Dedifferentiated amniotic fluid mesenchymal stem cell (primary cell): Measurements from ENCODE around the gene SRSF1.

Experiments
- DNase-seq: peaks from one replicate; pipeline ENCODE4 v3.0.0-alpha.2; 2016; ENCODE audit errors: extremely low spot score

The SRSF1 gene

DNA sequence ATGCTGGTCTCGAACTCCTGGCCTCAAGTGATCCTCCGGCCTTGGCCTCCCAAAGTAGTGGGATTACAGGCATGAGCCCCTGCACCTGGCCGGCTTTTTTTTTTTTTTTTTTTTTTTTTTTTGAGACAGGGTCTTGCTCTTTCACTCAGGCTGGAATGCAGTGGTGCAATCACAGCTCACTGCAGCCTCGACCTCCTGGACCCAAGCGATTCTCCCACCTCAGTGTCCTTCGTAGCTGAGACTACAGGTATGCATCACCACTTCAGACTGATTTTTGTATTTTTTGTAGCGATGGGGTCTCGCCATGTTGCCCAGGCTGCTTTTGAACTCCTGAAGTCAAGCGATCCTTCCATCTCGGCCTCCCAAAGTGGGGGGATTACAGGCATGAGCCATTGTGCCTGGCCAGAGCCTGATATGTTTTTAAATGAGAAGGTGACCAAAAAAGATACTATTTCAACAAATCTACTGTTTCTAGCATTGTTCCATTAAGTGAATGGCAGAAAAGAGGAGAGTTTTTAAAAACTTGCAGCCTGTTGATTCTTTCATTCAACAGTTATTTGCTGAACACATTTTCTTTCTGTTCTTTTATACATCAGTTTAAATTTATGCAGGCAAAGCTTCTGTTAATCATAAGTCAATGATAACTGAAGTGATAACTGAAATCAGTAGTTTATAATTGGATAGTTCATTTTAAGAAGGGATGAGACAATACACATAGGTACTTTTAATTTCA, 3.2 kb upstream of the SRSF1 start:
- no peak for DNase-seq

DNA sequence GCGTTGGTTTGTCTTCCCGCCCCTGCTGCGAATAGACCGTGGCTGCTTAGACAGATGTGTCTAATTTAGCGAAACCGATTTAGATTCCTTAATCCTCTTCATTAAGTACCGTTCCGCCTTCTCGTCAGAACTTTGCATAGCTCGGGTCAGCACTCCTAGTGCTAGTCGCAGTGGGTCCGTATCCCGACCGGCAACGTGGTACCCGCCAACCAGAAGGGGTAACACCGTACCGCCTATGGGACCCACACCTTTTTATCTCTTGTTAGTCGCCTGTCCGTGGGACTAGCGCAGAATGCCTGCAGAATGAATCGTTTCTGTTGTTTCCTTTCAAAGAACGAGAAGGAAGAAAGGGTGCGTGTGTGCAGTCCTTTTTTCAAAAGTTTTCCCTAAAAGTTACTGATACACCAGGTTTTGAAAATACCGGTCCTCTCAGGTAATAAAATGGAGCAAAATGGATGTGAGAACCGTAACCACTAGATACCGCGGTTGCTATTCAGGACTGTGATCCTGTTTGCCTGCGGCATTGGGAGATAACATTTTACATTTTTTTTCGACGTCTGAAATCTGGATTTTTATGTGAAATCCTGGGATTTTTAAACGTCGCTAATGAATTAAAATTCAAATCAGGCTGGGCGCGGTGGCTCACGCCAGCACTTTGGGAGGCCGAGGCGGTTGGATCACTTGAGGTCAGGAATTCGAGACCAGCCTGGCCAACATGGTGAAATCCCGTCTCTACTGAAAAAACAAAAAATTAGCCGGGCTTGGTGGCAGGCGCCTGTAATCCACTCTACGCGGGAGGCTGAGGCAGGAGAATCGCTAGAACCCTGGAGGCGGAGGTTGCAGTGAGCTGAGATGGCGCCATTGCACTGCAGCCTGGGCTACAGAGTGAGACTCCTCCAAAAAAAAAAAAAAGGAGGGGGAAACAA, 998 bp upstream of the SRSF1 start:
- DNase-seq, result no peak

DNA sequence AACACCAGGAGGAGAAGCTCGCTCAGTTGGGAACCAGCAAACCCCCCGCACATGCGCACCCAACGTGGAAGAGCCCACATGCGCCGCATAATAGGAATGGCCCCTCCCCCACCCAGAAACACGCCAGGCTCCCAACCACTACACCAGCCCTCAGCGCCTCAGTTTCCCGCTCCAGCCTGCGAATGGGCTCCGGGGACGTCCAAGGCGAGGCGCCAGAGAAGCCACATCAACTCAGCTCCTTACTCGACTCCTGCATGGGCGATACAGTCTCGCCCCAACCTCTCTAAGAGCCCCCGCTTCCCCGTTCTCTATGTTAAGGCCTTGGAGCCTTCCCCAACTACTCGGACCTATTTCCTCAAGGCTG, 504 bp downstream of the SRSF1 start:
- peak; percentile 59 for DNase-seq

DNA sequence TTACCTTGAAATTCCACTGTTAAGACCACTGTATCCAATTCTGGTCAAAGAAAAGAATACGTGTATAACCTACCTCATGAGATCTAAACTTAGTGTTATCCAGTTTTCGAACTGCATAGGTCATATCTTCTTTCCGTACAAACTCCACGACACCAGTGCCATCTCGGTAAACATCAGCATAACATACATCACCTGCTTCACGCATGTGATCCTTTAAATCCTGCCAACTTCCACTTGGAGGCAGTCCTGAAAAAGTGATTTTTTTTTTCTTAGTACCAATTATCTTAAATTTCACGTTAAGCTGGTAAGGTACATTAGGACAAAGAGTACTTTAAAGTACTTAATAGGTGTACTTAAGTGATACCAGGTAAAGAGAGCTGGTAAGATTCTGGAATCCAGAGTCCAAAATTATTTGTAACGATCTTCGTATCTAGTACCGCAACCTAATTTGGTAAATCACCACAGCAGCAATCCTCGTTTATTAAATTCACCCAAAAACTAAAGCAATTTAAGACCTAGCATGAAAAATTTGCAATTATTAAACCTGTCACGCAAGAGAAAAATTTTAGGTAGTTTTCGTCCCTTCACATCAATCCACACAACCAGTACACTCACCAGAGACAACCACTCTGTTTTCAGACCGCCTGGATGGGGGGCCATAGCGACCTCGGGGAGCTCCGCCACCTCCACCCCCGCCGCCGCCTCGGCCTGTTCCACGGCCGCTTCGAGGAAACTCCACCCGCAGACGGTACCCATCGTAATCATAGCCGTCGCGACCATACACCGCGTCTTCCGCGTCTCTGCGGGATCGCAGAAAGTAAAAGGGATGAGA, 1.1 kb downstream of the SRSF1 start:
- DNase-seq, result no peak

DNA sequence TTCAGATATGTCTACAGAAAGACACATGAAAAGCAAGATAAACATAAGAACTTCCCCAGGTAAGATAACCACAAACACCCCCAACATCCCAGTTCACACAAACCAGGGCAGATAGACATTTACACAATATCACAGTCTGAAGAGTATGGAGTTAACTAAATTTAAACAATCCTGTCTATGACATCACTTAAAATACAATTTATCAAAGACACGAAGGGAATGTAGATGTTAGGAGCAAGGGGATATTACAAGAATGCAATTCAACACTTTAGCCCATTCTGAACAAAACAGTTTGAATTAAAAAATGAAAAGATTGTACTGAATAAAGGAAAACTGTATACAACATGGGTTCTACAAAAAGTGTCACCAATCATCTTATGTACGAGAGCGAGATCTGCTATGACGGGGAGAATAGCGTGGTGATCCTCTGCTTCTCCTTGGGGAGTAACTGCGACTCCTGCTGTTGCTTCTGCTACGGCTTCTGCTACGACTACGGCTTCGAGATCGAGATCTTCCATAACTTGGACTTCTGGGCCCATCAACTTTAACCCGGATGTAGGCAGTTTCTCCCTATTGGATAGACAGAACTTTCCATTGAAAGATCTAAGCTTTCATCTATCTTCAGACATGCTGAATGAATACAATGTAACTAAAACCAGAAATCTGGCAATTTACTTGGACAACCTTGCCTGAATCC, 1.9 kb downstream of the SRSF1 start:
- DNase-seq, result no peak

DNA sequence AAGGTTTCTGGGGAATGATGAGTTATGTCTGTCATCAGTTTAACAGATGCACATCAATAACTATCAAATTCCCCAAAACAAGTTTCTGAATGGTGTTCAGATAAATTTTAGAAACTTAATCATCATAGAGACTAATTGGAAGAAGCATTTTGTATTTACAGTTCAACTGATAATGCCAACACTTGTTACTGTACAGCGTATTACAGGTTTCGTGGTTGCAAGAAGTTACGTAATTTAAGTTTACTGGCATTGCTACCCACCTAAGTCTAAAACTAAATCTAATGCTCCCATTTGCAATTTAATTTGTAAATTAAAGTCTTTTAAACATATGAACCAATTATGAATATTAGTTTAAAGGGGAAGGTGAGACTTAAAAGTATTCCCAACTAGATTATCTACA, 3.0 kb downstream of the SRSF1 start:
- no peak for DNase-seq

DNA sequence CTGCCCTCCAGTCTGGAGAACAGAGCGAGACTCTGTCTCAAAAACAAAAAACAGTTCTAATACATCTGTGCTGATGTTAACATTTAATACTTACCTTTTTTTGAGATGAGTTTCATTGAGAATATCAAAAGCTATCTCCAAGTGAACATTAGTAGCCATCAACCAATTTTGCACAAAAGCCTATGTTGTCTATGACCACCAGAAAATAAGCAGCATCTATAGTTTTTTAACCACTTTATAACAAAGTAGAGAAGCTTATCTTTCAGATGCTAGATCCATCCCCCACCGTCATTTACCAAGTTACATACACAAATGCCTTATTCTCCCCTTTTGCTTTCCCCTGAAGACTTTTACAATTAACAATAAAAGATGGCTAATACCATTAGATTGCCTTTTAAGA, 4.1 kb downstream of the SRSF1 start:
- no peak for DNase-seq

DNA sequence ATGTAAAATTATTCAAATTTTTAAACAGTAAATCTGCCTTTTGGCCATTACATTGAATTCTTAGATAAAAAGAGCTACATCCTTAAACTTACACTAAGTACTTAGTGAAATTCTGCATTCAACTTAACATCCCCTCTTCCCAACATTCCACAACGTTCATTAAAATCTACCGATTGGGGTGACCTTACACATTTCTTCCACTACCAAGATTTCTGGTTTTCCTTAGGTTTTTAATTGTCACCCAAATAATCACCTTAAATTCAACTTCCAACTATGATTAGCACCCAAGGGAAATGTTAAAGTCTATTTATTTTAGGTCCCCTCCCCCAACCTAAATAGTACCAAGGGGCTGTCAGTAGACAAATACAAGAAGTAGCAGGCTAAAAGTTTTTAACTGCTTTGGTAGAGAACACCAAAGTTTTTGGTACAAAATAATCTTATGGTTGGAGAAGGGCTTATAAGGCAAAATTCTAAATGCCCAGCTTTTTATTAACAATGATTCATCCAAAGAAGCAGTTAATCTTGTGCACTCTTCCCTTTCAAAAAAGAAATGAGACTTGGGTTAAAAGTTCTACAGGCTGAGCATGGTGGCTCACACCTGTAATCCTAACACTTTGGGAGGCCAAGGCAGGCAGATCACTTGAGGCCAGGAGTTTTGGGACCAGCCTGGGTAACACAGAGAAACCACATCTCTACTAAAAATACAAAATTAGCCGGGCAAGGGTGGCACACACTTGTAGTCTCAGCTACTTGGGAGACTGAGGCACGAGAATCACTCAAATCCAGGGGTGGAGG, 4.7 kb downstream of the SRSF1 start:
- DNase-seq, result no peak

DNA sequence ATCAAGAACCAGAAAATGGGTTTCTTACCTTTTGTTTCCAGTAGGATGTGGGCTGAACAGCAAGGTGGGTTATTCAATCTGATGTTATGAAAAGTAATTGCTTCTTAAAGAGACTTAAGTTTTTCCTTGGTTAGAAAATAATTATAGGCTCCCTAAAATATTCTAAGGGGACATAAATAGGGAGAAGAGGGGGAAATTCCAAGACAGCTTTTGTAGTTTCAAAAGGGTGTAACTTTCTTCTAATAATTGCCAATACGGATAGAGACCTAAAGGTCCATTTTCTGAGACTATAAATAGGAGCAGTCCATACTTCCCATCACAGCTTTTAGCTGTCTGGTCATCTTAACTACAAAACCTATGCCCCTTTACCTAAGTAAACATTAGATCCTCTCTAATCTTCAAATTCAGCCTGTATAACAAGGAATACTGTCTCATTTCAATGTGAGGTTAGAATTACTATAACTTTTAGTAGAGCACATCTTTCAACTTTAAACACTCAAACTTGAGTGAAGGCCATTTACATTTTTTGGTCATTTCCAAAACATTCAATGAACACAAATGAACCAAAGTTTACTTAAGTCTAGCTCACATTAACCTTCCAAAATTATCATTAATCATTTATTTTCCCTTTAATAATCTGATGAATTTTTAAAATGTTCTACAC, 5.5 kb downstream of the SRSF1 start:
- DNase-seq, result no peak

DNA sequence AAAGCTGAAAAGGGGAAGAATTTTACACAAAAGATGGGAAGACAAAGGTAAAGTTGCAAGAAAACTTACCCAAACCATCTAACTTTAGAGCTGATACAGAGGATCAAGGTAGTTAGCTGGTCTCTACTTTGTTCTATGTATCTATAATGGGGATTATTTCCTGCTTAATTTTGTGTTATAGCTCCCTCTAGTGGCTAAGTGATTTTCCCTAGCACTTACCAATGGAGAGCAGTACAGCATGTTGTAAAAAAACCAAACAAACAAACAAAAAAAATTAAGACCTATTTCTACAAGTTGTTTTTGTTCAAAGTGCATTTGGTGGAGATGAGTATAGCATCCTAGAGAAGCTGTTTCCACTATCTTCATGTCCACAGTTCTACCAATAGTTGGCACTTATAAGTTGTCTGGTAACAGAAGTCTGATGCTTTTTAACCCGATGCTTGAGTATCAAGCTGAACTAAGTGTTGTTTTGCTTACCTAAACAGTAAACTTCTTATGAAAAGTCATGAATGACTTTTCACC, 7.5 kb downstream of the SRSF1 start:
- DNase-seq, result peak; percentile 90

DNA sequence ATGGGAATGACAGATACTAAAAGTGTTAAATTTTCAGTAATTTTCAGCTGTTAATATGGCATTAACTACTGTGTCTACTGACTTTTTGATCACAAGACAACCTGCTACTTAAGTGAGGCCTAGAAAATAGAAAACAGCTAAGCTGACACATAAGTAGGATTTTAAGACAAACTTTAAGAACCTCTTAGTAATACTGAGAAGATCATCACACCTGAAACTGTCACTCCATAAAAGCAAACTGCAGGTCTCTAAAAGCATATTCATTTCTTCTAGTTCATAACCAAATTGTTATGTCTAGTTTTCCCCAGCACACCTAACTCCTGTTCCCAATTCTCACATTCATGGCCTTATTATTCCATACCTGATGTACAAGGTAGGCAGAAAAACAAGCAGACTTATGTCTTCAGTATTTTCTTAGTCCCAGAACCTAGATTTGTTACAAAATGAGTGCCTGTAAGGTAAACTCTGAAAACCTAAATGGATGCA, 8.0 kb downstream of the SRSF1 start:
- DNase-seq, result no peak

DNA sequence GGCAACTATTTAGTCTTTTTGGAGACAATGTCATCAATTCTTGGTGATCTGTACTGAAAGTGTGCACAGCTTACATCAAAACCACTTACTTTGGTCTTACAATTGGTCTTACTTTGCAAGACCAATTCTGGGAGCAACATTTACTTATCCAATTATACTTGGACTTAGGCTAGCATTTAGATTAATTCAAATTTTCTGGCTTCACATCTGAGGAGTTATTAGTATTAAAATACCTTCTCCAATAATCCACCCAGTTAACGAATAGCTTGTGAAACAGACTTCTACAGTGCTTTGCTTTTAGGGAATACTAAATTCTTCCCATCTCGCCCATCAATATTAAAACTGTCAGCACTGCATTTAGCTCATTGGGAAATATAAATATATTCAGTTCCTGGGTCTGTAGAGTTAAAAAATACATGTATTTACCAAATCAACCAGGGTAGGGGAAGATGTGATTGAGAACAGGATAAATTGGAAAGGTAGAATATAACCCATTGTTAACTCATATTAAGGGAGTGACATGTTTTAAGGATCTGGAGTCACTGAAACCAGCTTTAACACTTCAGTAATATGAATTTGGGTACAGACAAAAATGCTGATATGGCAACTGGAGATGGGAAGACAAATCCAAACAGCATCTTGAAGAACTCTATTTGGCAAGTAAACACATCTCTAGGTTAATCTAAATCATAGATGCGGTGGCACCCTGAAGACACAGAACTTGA, 9.8 kb downstream of the SRSF1 start:
- no peak for DNase-seq

DNA sequence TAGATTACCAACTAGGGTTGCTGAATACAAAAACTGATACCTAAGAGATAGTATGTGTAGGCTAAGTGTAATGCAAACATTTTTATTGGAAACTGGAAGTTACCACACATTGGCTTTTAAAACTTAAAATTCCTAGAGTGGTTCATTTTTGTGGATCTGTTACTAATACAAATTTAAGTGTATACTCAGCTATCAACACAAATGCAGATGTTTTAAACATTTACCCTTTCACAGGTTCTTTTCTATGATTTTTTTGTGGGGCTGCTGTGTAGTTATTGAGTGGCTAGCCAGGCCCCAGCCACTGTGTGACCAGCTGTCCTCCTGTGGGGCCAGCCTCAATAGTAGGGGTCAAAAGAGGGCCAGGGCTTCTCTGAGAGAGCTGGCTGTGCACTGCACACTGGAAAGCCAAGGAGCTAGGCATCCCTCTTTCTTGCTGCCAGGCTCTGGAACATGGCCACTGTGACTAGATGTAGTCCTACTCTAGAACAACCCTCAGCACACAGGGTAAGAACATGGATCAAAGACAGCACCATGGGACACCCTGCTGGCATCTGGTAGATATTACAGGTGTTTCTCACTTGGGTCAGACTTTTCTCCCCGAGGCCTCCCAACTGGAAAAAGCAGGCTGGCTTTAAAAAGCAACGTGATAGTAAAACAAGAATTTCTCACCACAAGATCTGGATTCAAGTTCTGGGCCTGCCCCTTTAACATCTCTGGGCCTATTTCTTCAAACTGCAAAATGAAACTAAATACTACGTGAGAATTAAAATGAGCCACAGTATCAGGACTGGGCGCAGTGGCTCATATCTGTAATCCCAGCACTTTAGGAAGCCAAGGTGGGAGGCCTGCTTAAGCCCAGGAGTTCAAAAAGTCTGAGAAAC, 11.7 kb downstream of the SRSF1 start:
- DNase-seq, result peak; percentile 82

DNA sequence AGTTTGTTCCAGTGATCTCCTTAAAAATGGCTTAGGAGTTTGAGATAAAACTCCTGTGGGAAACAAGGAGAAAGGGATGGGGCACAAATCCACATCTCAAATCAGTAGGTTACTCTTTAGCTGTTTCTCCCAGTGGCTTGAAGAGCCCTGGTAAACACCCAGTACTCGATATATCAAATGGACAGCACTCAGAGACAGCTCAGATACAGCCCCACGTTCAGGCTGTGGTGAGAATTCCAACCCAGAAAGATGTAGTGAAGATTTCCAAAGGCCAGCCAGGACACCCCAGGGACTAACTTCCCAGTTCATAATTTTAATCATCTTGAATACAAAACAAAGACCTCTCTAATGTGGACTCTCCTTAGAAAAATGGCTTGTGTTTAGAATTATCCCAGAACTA, 12.6 kb downstream of the SRSF1 start:
- DNase-seq, result no peak

DNA sequence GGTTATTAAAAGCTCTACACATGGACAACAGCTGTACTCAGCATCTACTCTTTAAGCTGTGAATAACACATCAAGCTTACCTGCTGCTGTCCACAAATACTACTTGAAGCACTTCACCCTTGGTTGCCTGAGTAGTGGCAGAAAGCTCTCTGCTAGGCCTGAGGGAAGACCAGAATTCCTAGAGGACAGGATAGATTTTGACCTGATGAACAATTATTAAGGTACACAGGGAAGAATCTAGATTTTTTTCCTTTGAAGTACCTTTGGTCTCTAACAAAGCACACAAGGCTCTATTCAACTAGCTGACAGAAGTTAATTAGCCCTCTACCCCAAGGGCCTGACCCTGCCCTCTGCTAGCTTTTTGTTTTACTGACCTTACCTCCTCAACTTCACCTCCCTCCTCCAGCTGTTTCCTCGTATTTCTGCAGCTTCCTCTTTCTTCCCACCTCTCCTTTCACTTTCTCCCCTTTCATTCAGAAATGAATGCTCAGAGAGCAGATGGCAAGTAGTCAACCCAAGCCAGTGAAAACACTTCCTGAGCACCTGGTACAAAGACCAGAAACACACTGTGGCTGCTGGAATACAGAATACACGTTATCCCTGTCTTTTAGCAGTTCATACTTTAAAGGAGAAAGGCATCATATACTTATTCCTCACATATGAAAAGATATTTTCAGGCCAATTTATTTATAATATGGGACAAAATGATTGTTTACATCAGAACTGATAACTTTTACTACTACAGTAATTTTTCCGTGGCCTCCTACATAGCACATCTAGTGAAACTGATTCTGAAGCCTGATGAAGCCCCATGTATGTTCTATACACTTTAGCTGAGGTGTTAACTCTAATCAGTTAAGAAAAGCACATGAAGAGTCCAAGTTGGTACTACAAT, 13.3 kb downstream of the SRSF1 start:
- no peak for DNase-seq

DNA sequence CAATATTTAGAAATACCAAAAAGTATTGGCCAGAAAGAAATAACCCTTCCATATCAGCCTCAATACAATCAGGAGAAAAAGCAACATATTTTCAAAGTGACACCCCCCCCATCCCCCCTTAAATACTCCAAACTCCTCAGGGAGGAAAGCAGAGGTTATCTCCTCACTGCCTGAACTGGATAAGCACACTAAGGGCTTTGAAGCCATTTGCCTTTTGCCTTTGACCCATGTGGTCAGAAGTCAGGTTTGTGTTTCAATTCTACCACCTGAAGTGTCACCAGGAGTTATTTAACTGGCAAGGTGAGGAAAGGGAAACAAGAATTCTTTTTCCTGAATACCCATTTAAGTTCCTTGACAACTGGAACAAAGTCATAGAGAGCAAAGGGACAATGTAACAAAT, 15.5 kb downstream of the SRSF1 start:
- no peak for DNase-seq

DNA sequence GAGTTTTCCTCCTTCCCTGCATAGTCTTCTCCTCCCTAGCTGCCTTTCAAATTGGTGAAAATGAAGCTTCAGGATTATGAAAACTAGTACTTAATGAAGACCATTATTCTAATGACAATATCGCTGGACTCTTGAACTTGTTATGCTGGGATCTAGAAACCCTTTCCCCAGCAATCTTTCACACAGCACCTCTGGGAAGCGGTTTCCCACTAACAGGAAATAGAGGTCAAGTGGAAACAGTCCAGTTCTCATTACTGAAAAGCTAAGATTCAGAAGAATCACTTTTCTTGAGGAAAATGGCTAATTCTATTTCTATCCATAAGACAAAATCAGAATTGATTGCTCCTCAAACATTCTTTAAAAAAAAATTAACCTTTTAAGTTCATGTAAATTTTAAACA, 17.0 kb downstream of the SRSF1 start:
- DNase-seq, result no peak
